Measurements from ENCODE around the gene PACRGL. TPM values are rescaled to one million over a fixed set of nuclear protein-coding genes. Genes with fewer than 3 reads are reported as not detected.
"Not testable (repeated sequence)": the region's sequence is repeated elsewhere in the genome, so short reads cannot be mapped to it uniquely, and the experiment has no call there.

PACRGL gene
- total and polyA plus RNA-seq, 8 donors = 3.7 to 10.4 (median 6.6) TPM

DNA sequence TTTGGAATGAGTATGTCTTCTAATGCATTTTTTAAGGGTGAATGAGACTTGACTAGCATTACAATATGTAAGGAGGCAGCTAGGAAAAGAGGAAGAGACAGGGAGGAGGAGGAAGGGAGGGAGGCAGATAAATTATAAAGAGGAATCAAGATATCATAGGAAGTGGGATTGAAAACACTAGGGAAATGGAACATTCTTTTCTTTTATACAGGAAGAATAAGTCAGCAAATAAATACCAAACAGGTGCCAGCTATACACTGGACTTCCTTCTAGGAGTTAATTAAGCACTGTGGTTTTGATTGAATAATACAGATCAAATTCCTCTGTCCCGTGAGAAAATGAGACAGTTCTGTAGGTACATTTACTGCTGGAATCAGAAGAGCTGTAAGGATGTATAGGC, 78.6 kb downstream of the PACRGL start:
- no peaks in the 10 kb centered on the region for H3K4me1 ChIP-seq
- no peak overlapping the region for H3K27ac ChIP-seq
- no peak overlapping the region for H3K4me3 ChIP-seq
- DNase-seq (no peak), ATAC-seq (no peak), FAIRE-seq (no peak)
- intact Hi-C loops (cut with DNase I) = loop anchor here in 1 of 3 donors (10.0 kb wide), 3 partner anchors 356 to 986 kb away; no protein-coding TSS in a partner anchor
- no peaks in the 10 kb centered on the region for H3K36me3 ChIP-seq
- H3K9me3 ChIP-seq = no peaks in the 10 kb centered on the region
- WGBS, 2 donors = 21 to 42% methylated on average over 1 of the region's 1 CpG
- no peaks in the 10 kb centered on the region for H3K27me3 ChIP-seq
- TF ChIP-seq, protein P1, sequence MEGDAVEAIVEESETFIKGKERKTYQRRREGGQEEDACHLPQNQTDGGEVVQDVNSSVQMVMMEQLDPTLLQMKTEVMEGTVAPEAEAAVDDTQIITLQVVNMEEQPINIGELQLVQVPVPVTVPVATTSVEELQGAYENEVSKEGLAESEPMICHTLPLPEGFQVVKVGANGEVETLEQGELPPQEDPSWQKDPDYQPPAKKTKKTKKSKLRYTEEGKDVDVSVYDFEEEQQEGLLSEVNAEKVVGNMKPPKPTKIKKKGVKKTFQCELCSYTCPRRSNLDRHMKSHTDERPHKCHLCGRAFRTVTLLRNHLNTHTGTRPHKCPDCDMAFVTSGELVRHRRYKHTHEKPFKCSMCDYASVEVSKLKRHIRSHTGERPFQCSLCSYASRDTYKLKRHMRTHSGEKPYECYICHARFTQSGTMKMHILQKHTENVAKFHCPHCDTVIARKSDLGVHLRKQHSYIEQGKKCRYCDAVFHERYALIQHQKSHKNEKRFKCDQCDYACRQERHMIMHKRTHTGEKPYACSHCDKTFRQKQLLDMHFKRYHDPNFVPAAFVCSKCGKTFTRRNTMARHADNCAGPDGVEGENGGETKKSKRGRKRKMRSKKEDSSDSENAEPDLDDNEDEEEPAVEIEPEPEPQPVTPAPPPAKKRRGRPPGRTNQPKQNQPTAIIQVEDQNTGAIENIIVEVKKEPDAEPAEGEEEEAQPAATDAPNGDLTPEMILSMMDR (IDR thresholded peaks at IDR 0.05) = no peak

DNA sequence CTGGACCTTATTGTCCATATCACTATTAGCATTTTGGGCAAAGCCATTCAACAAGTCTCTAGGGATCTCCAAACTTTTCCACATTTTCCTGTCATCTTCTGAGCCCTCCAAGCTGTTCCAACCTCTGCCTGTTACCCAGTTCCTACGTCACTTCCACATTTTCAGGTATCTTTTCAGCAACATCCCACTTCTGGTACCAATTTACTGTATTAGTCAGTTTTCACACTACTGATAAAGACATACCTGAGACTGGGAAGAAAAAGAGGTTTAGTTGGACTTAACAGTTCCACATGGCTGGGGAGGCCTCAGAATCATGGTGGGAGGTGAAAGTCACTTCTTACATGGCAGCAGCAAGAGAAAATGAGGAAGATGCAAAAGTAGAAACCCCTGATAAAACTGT, 82.9 kb downstream of the PACRGL start:
- ATAC-seq; DNase-seq; H3K36me3 ChIP-seq; H3K4me3 ChIP-seq; H3K27me3 ChIP-seq; intact Hi-C loops (cut with DNase I); H3K4me1 ChIP-seq; FAIRE-seq; H3K9me3 ChIP-seq; H3K27ac ChIP-seq: not testable (repeated sequence)
- 62 to 77% methylated on average over 1 of the region's 1 CpG for WGBS, 2 donors

DNA sequence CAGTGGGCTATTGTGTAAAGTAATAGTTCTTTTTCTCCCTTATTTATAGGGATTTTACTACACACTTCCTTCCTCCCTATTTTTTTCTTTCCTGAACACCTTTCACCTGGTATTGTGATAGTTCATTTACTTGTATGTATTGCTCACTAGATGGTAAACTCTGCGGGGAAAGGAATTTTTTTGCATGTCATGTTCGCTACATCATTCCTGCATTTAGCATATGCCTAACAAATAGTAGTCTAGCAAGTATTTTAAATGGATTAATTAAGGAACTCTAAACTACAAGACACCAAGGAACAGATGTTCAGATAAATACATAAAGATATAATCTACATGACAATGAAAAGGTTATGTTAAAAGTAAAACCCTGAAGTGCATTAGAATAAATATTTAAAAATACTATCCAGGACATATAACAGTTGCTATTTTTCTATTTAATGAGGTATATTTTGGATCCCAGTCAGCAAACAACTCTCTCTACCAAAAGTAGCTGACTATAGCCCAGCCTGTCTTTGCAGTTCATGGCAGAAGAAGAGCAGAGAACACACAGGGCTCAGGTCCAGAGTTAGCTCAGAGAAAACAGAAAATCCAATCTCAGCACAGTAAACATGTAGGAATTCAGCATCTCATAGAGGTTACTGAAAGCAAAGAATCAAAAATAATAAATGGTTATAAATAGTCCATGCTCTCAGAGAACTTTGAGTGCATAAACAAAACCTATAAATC, 87.8 kb downstream of the PACRGL start:
- TF ChIP-seq, protein P1 (IDR thresholded peaks at IDR 0.05) = no peak
- no peaks in the 10 kb centered on the region for H3K27me3 ChIP-seq
- DNase-seq = no peak
- no peak overlapping the region for H3K27ac ChIP-seq
- WGBS, 2 donors = 81 to 82% methylated on average over 2 of the region's 2 CpGs
- H3K9me3 ChIP-seq = no peaks in the 10 kb centered on the region
- intact Hi-C loops (cut with DNase I) = no loop called here
- H3K36me3 ChIP-seq = no peaks in the 10 kb centered on the region
- H3K4me1 ChIP-seq = no peaks in the 10 kb centered on the region
- no peak for ATAC-seq
- H3K4me3 ChIP-seq = no peak overlapping the region
- no peak for FAIRE-seq

Measured in pancreas (tissue), 10 donors.